ENCODE measurements around the gene PSEN1. TPM values are rescaled to one million over a fixed set of nuclear protein-coding genes. Genes with fewer than 3 reads are reported as not detected.

PSEN1 gene
- total RNA-seq, 1 donor from 2014 or later, result 20.5 TPM

DNA sequence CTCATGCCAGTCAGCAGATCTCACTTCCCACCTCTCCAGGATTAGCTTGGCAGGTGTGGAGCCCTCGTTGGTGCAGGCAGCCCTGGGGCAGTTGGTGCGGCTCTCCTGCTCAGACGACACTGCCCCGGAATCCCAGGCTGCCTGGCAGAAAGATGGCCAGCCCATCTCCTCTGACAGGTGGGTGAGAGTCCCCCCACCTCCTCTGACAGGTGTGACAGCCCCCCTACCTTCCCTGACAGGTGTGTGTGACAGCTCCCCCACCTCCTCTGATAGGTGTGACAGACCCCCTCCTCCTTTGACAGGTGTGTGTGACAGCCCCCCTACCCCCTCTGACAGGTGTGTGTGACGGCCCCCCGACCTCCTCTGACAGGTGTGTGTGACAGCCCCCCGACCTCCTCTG is 127.3 kb downstream of the PSEN1 start:
- intact Hi-C loops (cut with DNase I), result no loop called here

DNA sequence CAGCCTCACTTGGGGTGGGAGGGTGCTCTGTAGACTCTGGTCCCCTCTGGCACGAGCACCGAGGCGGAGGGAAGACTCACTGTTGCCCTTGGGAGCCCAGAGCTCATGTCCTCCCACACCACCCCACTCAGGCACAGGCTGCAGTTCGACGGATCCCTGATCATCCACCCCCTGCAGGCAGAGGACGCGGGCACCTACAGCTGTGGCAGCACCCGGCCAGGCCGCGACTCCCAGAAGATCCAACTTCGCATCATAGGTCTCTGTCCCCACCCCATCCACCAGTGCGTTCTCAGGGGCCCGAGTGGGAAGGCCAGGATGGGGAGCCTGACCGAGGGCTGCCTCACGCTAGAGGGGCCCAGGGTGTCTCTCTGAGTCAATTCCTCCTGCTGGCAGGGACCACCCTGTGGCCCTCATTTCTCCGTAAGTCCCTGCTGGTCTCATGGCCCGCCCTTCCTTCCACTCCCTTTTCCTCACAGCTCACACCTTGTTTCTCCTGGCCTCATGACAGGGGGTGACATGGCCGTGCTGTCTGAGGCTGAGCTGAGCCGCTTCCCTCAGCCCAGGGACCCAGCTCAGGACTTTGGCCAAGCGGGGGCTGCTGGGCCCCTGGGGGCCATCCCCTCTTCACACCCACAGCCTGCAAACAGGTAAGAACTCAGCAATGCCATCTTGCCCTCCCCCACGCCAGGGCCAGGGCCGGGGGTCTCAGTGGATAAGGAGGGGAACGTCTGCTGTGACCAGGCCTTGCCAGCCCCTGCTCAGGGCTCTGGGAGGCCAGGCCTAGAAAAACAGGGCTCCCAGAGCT is 128.0 kb downstream of the PSEN1 start:
- DNase-seq (ENCODE audit: low spot score), result no peak
- intact Hi-C loops (cut with DNase I), result no loop called here

More for the DNA sequence above, 127.3 kb downstream of the PSEN1 start:
- DNase-seq (ENCODE audit: low spot score), result no peak

- intact Hi-C loops (cut with DNase I), result no loop called here
- DNase-seq (ENCODE audit: low spot score), result no peak
Measured at GRCh38 chr14:73264885-73265720, 128.8 kb downstream of the PSEN1 start.

- intact Hi-C loops (cut with DNase I), result no loop called here
- no peak for DNase-seq (ENCODE audit: low spot score)
Measured at GRCh38 chr14:73265721-73266046, 129.4 kb downstream of the PSEN1 start.

DNA sequence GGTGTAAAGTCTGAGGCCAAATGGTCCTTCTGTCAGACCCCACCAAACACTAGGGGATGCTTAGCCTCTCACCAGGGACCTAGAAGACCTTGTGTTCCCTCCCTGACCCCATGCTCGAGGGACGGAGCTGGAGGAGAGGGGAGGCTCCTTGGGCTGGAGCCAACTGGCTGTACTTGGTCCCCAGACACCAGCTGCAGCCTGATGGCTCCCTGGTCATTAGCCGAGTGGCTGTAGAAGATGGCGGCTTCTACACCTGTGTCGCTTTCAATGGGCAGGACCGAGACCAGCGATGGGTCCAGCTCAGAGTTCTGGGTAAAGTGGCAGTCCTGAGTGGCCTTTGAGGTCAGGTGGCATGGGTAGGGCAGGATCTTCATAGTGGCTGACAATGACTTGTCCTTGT is 130.0 kb downstream of the PSEN1 start:
- intact Hi-C loops (cut with DNase I), result no loop called here
- DNase-seq (ENCODE audit: low spot score), result no peak

- DNase-seq (ENCODE audit: low spot score), result no peak
- intact Hi-C loops (cut with DNase I), result no loop called here
Measured at GRCh38 chr14:73267474-73267873, 131.2 kb downstream of the PSEN1 start.

GRCh38 chr14:73269729-73270531 is 133.6 kb downstream of the PSEN1 start:
- intact Hi-C loops (cut with DNase I), result no loop called here
- DNase-seq (ENCODE audit: low spot score), result no peak

DNA sequence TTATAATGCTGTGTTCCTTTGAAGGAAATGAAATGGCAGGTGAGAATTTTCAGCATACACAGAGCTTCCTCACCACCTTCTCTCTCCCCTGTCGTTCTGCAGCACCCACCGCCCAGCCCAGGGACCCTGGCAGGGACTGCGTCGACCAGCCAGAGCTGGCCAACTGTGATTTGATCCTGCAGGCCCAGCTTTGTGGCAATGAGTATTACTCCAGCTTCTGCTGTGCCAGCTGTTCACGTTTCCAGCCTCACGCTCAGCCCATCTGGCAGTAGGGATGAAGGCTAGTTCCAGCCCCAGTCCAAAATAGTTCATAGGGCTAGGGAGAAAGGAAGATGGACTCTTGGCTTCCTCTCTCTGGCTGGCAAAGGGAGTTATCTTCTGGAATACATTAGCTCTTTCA is 136.1 kb downstream of the PSEN1 start:
- no peak for DNase-seq (ENCODE audit: low spot score)
- intact Hi-C loops (cut with DNase I), result no loop called here

Other genes with a start within 250 kb of the PSEN1 start
- gene DPF3, start 242.4 kb upstream of the PSEN1 start, total RNA-seq, result 36.5 TPM
- 7.9 TPM for gene DCAF4, start 210.0 kb upstream of the PSEN1 start, total RNA-seq
- gene ZFYVE1, start 109.4 kb upstream of the PSEN1 start, total RNA-seq, result 12.1 TPM
- gene RBM25, start 78.0 kb upstream of the PSEN1 start, total RNA-seq, result 42.5 TPM
- 1.3 TPM for gene PAPLN, start 101.0 kb downstream of the PSEN1 start, total RNA-seq